ENCODE results near the gene CEP192.

CEP192 gene

DNA sequence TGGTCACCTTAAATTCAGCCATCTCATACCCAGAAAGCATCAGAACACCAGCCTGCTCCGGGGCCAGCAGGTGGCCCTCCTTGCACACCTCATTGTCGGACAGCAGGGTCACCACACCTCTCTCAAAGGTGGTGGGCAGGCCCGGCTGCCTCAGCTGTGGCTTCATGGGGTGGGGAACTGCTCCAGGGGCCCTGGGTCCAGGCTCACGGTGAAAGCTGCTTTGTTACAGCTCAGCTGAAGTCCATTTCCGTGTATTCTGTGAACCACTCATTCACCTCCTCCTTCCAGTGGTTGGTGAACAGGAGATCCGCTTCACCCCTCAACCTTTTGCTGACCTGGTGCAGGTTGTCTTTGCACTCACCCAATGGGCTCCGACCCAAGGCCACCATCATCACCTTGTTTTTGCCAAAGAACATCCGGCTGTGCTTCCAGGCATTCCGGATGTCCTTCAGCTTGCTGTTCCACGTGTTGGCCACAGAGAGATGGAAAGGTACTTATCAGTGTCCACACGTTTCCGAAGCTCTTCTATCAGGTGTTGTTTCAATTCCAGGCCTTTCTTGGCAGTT is 148.8 kb downstream of the CEP192 start:
- no peak for DNase-seq (ENCODE audit: low spot score)

GRCh38 chr18:13141209-13141608 is 150.0 kb downstream of the CEP192 start:
- DNase-seq (ENCODE audit: low spot score) = no peak

DNA sequence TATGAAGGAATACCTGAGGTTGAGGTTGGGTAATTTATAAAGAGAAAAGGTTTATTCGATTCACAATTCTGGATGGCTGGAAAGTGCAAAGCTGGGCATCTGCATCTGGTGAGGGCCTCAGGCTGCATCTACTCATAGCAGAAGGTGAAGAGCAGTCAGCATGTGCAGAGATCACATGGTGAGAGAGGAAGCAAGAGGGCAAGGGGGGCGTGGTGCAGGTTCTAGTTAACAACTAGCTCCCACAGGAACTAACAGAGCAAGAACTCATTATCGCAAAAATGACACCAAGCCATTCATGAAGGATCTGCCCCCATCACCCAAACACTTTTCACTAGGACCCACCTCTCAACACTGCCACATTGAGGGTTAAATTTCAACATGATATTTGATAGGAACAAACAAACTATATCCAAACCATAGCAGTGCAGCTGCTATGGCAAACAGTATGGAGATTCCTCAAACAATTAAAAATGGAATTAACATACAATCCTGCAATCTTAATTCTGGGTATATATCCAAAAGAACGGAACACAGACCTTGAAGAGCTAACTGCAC is 154.6 kb downstream of the CEP192 start:
- DNase-seq (ENCODE audit: low spot score) = no peak

- no peak for DNase-seq (ENCODE audit: low spot score)
These were observed 156.0 kb downstream of the CEP192 start for GRCh38 chr18:13147130-13147529.

DNA sequence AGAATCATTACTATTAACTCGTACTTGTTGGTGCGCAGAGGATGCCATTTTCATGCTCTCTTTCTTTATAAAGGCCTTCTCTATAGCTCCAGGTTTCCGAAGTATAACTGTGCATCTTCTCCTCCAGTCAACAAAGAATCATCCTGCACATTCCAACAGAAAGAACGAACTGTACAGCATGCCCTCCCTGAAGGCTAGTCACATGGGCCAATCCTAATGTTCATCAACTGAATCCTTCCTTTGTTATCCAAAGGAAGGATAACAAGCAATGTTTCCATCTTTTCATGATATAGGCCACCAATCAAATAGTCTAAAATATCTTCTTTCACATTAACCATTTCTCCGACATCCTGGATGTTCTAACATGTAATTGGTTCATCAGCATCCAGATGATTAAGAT is 160.5 kb downstream of the CEP192 start:
- DNase-seq (ENCODE audit: low spot score) = no peak

DNA sequence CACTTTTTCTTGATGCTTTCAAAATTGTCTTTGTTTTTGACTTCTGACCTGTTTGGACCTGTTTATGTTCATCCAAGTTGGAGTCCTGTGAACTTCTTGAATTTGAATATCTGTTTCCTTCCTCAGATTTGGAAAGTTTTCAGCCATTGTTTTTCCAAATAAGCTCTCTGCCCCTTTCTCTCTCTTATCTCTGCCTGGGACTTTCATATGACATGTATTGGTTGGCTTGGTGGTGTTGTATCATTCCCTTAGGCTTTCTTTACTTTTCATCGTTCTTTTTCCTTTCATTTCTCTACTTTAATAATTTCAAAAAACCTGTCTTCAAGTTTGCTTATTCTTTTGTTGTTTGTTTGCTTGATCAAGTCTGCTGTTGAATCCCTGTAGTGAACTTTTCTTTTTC is 167.3 kb downstream of the CEP192 start:
- DNase-seq (ENCODE audit: low spot score) = no peak

- peak; percentile 46 for DNase-seq (ENCODE audit: low spot score)
These were observed 168.4 kb downstream of the CEP192 start for GRCh38 chr18:13159579-13159978.

- DNase-seq (ENCODE audit: low spot score) = no peak
These were observed 170.2 kb downstream of the CEP192 start for GRCh38 chr18:13161276-13161899.

DNA sequence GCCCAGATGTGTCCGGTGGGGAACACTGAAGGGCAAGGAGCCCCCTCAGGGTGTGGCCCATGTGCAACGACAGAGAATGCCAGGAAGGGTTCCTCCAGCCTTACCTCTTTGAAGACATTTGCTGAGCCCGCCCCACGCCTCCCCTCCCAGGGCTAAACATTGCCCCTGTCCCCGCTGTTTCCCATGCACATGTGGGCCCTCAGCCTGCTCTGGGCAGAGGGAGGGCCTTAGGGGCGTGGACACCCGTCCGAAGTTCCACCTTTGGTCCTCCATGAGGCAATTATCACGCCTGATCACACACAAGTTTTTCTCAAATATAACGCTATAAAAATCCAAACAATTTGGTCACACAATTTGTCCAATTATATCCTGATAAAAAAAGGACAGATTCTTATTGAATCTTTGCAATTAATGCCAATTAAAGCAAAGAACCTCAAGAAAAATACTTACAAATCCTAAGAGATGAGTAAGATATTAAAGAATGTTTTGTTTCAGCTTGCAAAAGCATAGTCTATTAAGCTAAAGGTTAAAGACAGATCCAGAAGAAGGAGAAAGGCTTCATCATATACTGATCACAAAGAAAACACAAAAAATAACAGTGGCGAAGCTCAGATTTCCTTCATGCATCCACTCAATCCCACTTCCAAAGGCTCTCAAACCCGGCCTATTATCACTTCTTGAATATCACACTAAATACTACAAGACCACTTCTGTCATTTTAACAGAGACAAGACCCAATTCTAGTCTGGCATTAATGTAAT is 172.2 kb downstream of the CEP192 start:
- DNase-seq (ENCODE audit: low spot score) = no peak

DNA sequence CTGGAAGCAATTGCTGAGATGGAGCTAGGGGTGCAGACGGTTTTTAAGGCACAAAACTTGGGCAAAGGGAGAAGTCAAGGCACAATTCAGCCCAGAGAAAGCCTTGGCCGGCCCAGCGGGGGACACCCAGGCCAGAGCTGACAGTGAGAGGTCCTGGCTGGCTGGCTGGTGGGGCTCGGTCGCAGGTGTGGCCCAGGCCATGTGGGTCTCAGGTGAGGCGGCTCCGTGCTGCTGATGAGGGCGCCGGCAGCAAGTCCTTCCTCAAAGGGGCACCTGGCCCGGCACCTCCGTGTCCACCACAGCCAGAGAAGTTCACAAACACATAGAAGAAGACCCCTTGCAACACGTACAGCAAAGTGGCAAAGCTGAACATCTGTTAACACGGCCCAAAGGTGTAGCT is 173.2 kb downstream of the CEP192 start:
- no peak for DNase-seq (ENCODE audit: low spot score)

DNA sequence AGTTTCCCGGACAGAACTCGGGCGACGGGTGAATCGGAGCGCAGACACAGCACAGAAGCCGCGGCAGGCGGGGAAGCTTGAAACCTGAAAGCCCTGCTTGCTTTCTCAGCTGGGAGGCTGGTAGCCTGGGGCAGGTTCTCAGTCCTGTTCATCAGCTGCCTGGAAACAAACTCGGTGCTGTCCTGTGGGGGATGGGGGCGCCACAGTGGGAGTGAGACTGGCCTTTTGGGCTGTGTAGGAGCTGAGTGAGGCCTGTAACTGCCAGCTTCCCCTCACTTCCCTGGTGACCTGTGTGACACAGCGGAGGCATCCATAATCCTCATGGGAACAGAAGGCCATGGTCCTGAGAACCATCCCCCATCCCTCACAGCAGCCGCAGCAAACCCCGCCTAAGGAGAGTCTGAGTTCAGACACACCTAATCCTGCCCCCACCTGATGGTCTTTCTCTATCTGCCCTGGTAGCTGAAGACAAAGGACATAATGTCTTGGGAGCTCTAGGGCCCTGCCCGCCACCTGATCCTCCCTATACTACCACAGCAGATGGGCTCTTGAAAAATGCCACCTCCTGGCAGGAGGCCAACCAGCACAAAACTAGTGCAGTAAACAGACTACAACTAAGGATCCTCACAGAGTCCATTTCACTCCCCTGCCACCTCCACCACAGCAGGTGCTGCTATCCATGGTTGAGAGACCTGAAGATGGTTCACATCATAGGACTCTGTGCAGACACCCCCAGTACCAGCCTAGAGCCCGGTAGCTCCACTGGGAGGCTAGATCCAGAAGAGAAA is 174.7 kb downstream of the CEP192 start:
- no peak for DNase-seq (ENCODE audit: low spot score)

- no peak for DNase-seq (ENCODE audit: low spot score)
These were observed 182.5 kb downstream of the CEP192 start for GRCh38 chr18:13173578-13174145.

All from cerebellar cortex (tissue), 1 donor.